Neural progenitor cell (in vitro differentiated cells): ENCODE results near the gene JMJD7. TPM values are rescaled to one million over a fixed set of nuclear protein-coding genes. Genes with fewer than 3 reads are reported as not detected.
A peak's percentile ranks its signal among the peaks of the same experiment; 100 is the strongest.

ENCODE experiments used
- DNase-seq: peaks from one replicate; pipeline ENCODE4 v3.0.0-alpha.2; 2016; ENCODE audit warnings: low spot score
- H2AFZ ChIP-seq: fragments of 200-600 bp; sonication (generic); replicated peaks from 2 replicates; pipeline ENCODE4 v1.6.1; 2016; ENCODE audit warnings: antibody characterized with exemption
- H3F3A ChIP-seq: fragments of 200-600 bp; sonication (generic); 2 replicates; pipeline ENCODE4 v1.6.1; 2016; ENCODE audit warnings: antibody characterized with exemption, low read depth
- H3K27ac ChIP-seq: fragments of 200-600 bp; sonication (generic); 2 replicates; pipeline ENCODE4 v1.5.1; 2016; ENCODE audit warnings: mild to moderate bottlenecking
- H3K27me3 ChIP-seq: fragments of 200-600 bp; sonication (generic); 2 replicates; pipeline ENCODE4 v1.6.1; 2016; ENCODE audit warnings: mild to moderate bottlenecking, moderate library complexity
- H3K36me3 ChIP-seq: fragments of 200-600 bp; sonication (generic); 2 replicates; pipeline ENCODE4 v1.5.1; 2016
- H3K4me1 ChIP-seq: fragments of 200-600 bp; sonication (generic); 2 replicates; pipeline ENCODE4 v1.6.1; 2016; ENCODE audit warnings: mixed run types
- H3K4me2 ChIP-seq: fragments of 200-600 bp; sonication (generic); 2 replicates; pipeline ENCODE4 v1.6.1; 2016
- H3K4me3 ChIP-seq: fragments of 200-600 bp; sonication (generic); 2 replicates; pipeline ENCODE4 v1.5.1; 2016
- H3K79me2 ChIP-seq: fragments of 200-600 bp; sonication (generic); 2 replicates; pipeline ENCODE4 v1.6.1; 2016; ENCODE audit warnings: low read depth
- H3K9ac ChIP-seq: fragments of 200-600 bp; sonication (generic); 2 replicates; pipeline ENCODE4 v1.6.1; 2016
- H3K9me3 ChIP-seq: fragments of 200-600 bp; sonication (generic); 2 replicates; pipeline ENCODE4 v1.5.1; 2016; ENCODE audit warnings: low read depth
- H4K20me1 ChIP-seq: fragments of 200-600 bp; sonication (generic); 2 replicates; pipeline ENCODE4 v1.6.1; 2016; ENCODE audit warnings: low read depth
- H3K27ac Mint-ChIP-seq: 3 replicates; pipeline ENCODE4 v1.8.0; 2021; ENCODE audit warnings: mixed read lengths
- H3K27me3 Mint-ChIP-seq: 2 replicates; pipeline ENCODE4 v1.8.0; 2022; ENCODE audit warnings: low read depth, mild to moderate bottlenecking, inconsistent platforms, moderate library complexity, mixed read lengths; ENCODE audit not compliant: insufficient read depth
- H3K36me3 Mint-ChIP-seq: 3 replicates; pipeline ENCODE4 v1.8.0; 2021; ENCODE audit warnings: mixed read lengths
- H3K4me1 Mint-ChIP-seq: 3 replicates; pipeline ENCODE4 v1.8.0; 2021; ENCODE audit warnings: mixed read lengths
- H3K4me3 Mint-ChIP-seq: 3 replicates; pipeline ENCODE4 v1.8.0; 2021; ENCODE audit warnings: mild to moderate bottlenecking, moderate library complexity, mixed read lengths
- H3K9me3 Mint-ChIP-seq: 3 replicates; pipeline ENCODE4 v1.8.0; 2020; ENCODE audit warnings: mixed read lengths
- EZH2 ChIP-seq: fragments of 200-600 bp; sonication (generic); IDR thresholded peaks from 2 replicates; pipeline ENCODE4 v1.6.1; 2017; ENCODE audit warnings: antibody characterized with exemption, mild to moderate bottlenecking, moderate library complexity
- EZH2phosphoT487 ChIP-seq: fragments of 200-600 bp; sonication (generic); IDR thresholded peaks from 2 replicates; pipeline ENCODE4 v1.6.1; 2017; ENCODE audit warnings: antibody characterized with exemption
- total RNA-seq: library from RNA; depleted of rRNA; stranded (reverse); fragments of >200 nt; gene quantifications from 2 replicates; pipeline ENCODE4 v1.2.3, GENCODE V29; 2015; ENCODE audit warnings: low replicate concordance
- TF ChIP-seq, protein P1 (sequence below): fragments of 200-600 bp; sonication (generic); IDR thresholded peaks from 2 replicates; pipeline ENCODE4 v1.5.1; 2017; ENCODE audit warnings: antibody characterized with exemption, mild to moderate bottlenecking

JMJD7 gene
- total RNA-seq, 1 donor from 2014 or later = 13.4 TPM

DNA sequence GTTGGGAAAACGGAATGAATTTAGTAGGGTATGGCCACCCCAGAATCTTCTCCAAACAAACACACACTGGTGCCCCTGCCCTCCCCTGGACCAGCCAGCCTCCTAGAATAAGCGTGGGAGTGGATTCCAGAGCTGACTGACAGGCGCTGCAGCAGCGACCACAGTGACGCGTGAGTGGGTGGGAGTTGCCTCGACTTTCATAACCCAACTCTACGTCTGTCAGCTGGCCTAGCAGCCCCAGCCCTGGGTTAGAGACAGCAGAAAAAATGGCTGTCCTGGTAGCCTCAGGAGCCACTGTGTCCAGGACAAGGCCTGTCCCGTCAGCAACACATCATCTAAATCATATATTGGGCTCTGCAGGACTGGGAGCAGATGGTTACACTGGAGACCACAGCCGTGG lies 20.7 kb downstream of the JMJD7 start:
- H3K4me1 Mint-ChIP-seq = no peaks in the 10 kb centered on the region
- TF ChIP-seq, protein P1, sequence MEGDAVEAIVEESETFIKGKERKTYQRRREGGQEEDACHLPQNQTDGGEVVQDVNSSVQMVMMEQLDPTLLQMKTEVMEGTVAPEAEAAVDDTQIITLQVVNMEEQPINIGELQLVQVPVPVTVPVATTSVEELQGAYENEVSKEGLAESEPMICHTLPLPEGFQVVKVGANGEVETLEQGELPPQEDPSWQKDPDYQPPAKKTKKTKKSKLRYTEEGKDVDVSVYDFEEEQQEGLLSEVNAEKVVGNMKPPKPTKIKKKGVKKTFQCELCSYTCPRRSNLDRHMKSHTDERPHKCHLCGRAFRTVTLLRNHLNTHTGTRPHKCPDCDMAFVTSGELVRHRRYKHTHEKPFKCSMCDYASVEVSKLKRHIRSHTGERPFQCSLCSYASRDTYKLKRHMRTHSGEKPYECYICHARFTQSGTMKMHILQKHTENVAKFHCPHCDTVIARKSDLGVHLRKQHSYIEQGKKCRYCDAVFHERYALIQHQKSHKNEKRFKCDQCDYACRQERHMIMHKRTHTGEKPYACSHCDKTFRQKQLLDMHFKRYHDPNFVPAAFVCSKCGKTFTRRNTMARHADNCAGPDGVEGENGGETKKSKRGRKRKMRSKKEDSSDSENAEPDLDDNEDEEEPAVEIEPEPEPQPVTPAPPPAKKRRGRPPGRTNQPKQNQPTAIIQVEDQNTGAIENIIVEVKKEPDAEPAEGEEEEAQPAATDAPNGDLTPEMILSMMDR = no peak
- no peak for TF ChIP-seq EZH2
- no peaks in the 10 kb centered on the region for H3K9me3 ChIP-seq
- no peaks in the 10 kb centered on the region for H3F3A ChIP-seq
- no peaks in the 10 kb centered on the region for H3K9me3 Mint-ChIP-seq
- no peak overlapping the region for H3K4me3 ChIP-seq
- H3K4me1 ChIP-seq = no peaks in the 10 kb centered on the region
- H2AFZ ChIP-seq = no peak overlapping the region
- no peaks in the 10 kb centered on the region for H3K79me2 ChIP-seq
- H3K36me3 Mint-ChIP-seq = peaks cover 12% of the 10 kb centered on the region
- no peak overlapping the region for H3K27ac Mint-ChIP-seq
- H3K27me3 Mint-ChIP-seq = peaks cover under 1% of the 10 kb centered on the region
- DNase-seq = no peak
- H3K36me3 ChIP-seq = no peaks in the 10 kb centered on the region
- no peaks in the 10 kb centered on the region for H4K20me1 ChIP-seq
- H3K27me3 ChIP-seq = no peaks in the 10 kb centered on the region
- H3K4me3 Mint-ChIP-seq = no peak overlapping the region
- H3K27ac ChIP-seq = no peak overlapping the region
- no peak overlapping the region for H3K4me2 ChIP-seq
- H3K9ac ChIP-seq = no peak overlapping the region

DNA sequence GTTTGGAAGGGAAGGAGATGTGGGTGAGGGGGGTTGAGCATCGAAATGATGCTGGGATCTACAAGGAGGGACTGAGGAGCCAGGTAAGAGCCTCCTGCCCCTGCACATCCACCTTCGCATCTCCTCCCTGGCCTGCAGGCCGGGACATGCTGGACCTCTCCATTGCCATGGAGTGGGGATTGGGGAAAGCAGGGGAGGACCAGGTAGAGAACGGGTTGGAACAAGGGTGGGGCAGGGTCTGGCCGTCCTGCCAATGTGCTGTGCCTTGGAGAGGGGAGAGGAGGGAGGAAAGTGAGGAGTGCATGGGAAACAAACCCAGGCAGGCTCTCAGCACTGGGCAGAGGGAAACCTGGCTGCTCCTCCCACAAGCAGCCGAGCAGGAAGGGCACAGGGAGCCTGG lies 21.3 kb downstream of the JMJD7 start:
- no peak overlapping the region for H3K27ac Mint-ChIP-seq
- H3K27me3 Mint-ChIP-seq = peaks cover 4% of the 10 kb centered on the region
- H3K9ac ChIP-seq = peak overlapping the region; percentile 27
- peaks cover 12% of the 10 kb centered on the region for H3K36me3 Mint-ChIP-seq
- no peaks in the 10 kb centered on the region for H3K9me3 ChIP-seq
- no peaks in the 10 kb centered on the region for H3F3A ChIP-seq
- DNase-seq = no peak
- no peak for TF ChIP-seq EZH2phosphoT487
- no peak for TF ChIP-seq EZH2
- TF ChIP-seq, protein P1 = no peak
- H4K20me1 ChIP-seq = no peaks in the 10 kb centered on the region
- no peaks in the 10 kb centered on the region for H3K4me1 ChIP-seq
- no peak overlapping the region for H3K4me3 ChIP-seq
- no peaks in the 10 kb centered on the region for H3K9me3 Mint-ChIP-seq
- H3K79me2 ChIP-seq = no peaks in the 10 kb centered on the region
- H3K36me3 ChIP-seq = no peaks in the 10 kb centered on the region
- no peak overlapping the region for H3K27ac ChIP-seq
- no peak overlapping the region for H3K4me3 Mint-ChIP-seq
- H3K4me1 Mint-ChIP-seq = no peaks in the 10 kb centered on the region
- H3K27me3 ChIP-seq = no peaks in the 10 kb centered on the region
- H3K4me2 ChIP-seq = no peak overlapping the region
- no peak overlapping the region for H2AFZ ChIP-seq

DNA sequence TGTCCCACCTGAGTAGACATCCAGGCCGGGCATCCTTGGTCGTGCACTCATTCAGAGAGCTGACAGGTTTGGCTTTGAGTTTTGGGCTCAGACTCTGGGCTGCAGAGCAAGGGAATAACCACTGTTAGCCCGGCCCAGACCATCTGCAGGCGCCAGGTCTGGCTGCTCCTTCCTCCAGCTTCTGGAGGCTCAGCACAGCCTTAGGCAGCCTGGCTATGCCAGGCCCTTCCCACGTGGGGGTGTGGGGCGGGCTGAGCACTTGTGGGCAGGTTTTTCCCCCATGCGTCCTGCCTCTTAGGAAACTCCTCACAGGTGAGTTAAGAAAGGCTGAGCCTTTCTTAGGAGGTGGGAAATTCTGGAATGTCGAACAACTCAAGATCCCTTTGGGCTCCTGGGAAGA lies 22.0 kb downstream of the JMJD7 start:
- Histone ChIP-seq H3K4me3 (no peak overlapping the region), H3K9me3 (no peaks in the 10 kb centered on the region), H3K9ac (no peak overlapping the region), H3K27ac (no peak overlapping the region), H3K4me2 (no peak overlapping the region), H4K20me1 (no peaks in the 10 kb centered on the region), H3K4me1 (no peaks in the 10 kb centered on the region), H3K27me3 (no peaks in the 10 kb centered on the region), H3K36me3 (no peaks in the 10 kb centered on the region), H3F3A (no peaks in the 10 kb centered on the region), H2AFZ (no peak overlapping the region), H3K79me2 (no peaks in the 10 kb centered on the region)
- peaks cover 12% of the 10 kb centered on the region for H3K36me3 Mint-ChIP-seq
- no peaks in the 10 kb centered on the region for H3K9me3 Mint-ChIP-seq
- no peak overlapping the region for H3K27ac Mint-ChIP-seq
- H3K4me1 Mint-ChIP-seq = peaks cover 2% of the 10 kb centered on the region
- DNase-seq = no peak
- no peak overlapping the region for H3K4me3 Mint-ChIP-seq
- TF ChIP-seq EZH2phosphoT487 (no peak), EZH2 (no peak)
- TF ChIP-seq, protein P1 = no peak
- peaks cover 4% of the 10 kb centered on the region for H3K27me3 Mint-ChIP-seq
